Aorta (tissue), 5 donors: ENCODE measurements around the gene ASB3. TPM values are rescaled to one million over a fixed set of nuclear protein-coding genes. Genes with fewer than 3 reads are reported as not detected.
"Not testable (repeated sequence)": the region's sequence is repeated elsewhere in the genome, so short reads cannot be mapped to it uniquely, and the experiment has no call there.

Experiments
- ATAC-seq: fragments of 200-7000 bp; cut with Tn5 transposase; one replicate; pipeline ENCODE4 v1.9.1; 2022; ENCODE audit warnings: moderate library complexity; ENCODE audit not compliant: low FRiP score
- DNase-seq, 2 donors: peaks; one replicate each; pipeline ENCODE4 v3.0.0-alpha.2; 2020
- H3K27ac ChIP-seq, 2 donors: one replicate each; pipeline ENCODE4 v1.5.1; 2013; ENCODE audit warnings: low read length in 2 of 2, mild to moderate bottlenecking in 2 of 2, moderate library complexity in 2 of 2, control low read depth in 1 of 2, inconsistent platforms in 1 of 2, low read depth in 1 of 2
- H3K27me3 ChIP-seq, 2 donors: one replicate each; pipeline ENCODE4 v1.6.1; 2013; ENCODE audit warnings: control low read depth in 1 of 2, low read length in 1 of 2, mild to moderate bottlenecking in 1 of 2, moderate library complexity in 1 of 2; ENCODE audit not compliant: insufficient read depth in 2 of 2, control insufficient read depth in 1 of 2
- H3K36me3 ChIP-seq, 2 donors: one replicate each; pipeline ENCODE4 v1.6.1; 2013; ENCODE audit warnings: control low read depth in 1 of 2, low read length in 1 of 2, mild to moderate bottlenecking in 1 of 2; ENCODE audit not compliant: insufficient read depth in 2 of 2, control insufficient read depth in 1 of 2
- H3K4me1 ChIP-seq, 2 donors: one replicate each; pipeline ENCODE4 v1.6.1; 2013; ENCODE audit warnings: low read length in 2 of 2, control low read depth in 1 of 2, mild to moderate bottlenecking in 1 of 2, moderate library complexity in 1 of 2; ENCODE audit not compliant: insufficient read depth in 2 of 2, control insufficient read depth in 1 of 2
- H3K4me3 ChIP-seq, 2 donors: one replicate each; pipeline ENCODE4 v1.5.1; 2013; ENCODE audit warnings: low read length in 2 of 2, control low read depth in 1 of 2, mild to moderate bottlenecking in 1 of 2
- H3K9me3 ChIP-seq: one replicate; pipeline ENCODE4 v1.6.1; 2013; ENCODE audit warnings: mild to moderate bottlenecking, low read length; ENCODE audit not compliant: control insufficient read depth
- WGBS, 2 donors: extraction: QIAGEN DNeasy Blood & Tissue Kit; methylation state at CpG; one replicate each; pipeline ENCODE4 v1.1.7; 2013; 5-methylcytosine and 5-hydroxymethylcytosine counted together
- intact Hi-C, 2 donors: fragments of 100-400 bp; cut with DNase I; formaldehyde crosslinking; loops; one replicate each; pipeline versions ENCODE4 v1.14.2 to v1.15.0; 2022
- polyA plus RNA-seq, 2 donors: library from polyadenylated mRNA; stranded (reverse); fragments of 200-250 nt; gene quantifications; one replicate each; pipeline ENCODE4 v1.2.3, GENCODE V29; 2013
- total RNA-seq, 2 donors: library from RNA; stranded (reverse); fragmentation: NEBNext Ultra II Directional; extraction: Animal tissue kit (Norgen Biotek cat#: 25700); gene quantifications; one replicate each; pipeline ENCODE4 v1.2.1, GENCODE V29; 2021
- donor health status: healthy with polysubstance abuse.
- donor health status: Bipolar disorder and iron deficiency.
- donor health status: DM: no; HTN: no; CAD: no.
- donor health status: DM: no; HTN: no; CAD: no.
- donor health status: DM: yes; HTN: yes; CAD: no.

ASB3 gene
- total and polyA plus RNA-seq, 4 donors, result 3.6 to 26.7 (median 12.9) TPM

- H3K36me3 ChIP-seq, H3K4me1 ChIP-seq, H3K4me3 ChIP-seq, H3K27ac ChIP-seq, ATAC-seq, H3K27me3 ChIP-seq, intact Hi-C loops, DNase-seq, H3K9me3 ChIP-seq: not testable (repeated sequence)
- WGBS, 2 donors, result 90 to 96% methylated on average over 5 of the region's 5 CpGs
Observed at GRCh38 chr2:53667130-53667529, 119.6 kb downstream of the ASB3 start.

DNA sequence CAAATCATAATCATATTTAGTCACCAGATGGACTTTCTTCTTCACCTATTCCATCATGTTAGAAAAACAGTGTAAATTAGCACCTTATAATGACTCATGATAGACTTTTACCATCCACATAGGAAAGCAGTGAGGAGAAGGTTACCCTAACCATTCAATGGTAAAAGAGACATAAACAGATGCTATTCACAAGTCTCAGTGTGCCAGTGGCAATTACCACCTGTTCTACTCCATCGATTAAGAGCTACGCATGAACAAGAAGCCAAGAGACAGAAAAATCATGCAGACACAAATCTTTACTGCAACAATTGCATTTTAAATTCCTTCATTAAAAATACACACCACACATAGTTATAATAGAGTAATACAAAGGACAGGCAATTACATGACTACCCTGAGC lies 125.9 kb downstream of the ASB3 start:
- ATAC-seq (no peak), DNase-seq (no peak)
- WGBS, 2 donors, result 99% methylated on average over 2 of the region's 2 CpGs
- Histone ChIP-seq H3K9me3 (no peaks in the 10 kb centered on the region), H3K36me3 (peaks cover 0 to 3% of the 10 kb centered on the region in 2 donors), H3K27me3 (no peaks in the 10 kb centered on the region), H3K4me1 (no peaks in the 10 kb centered on the region), H3K27ac (no peak overlapping the region), H3K4me3 (no peak overlapping the region)
- intact Hi-C loops, result no loop called here

DNA sequence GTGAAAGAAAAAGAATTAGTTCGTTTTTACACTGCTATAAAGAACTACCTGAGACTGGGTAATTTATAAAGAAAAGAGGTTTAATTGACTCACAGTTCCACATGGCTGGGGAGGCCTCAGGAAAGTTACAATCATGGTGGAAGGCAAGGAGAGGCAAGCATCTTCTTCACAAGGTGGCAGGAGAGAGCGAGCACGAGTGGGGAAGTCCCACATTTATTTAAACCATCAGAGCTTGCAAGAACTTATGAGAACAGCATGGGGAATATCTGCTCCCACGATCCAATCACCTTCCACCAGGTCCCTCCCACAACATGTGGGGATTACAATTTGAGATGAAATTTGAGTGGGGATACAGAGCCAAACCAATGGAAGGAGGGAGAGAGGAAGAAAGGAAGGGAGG lies 128.3 kb downstream of the ASB3 start:
- DNase-seq, H3K9me3 ChIP-seq, ATAC-seq, H3K4me3 ChIP-seq, H3K27ac ChIP-seq, H3K36me3 ChIP-seq, H3K4me1 ChIP-seq, H3K27me3 ChIP-seq, intact Hi-C loops: not testable (repeated sequence)
- 80 to 85% methylated on average over 4 of the region's 4 CpGs for WGBS, 2 donors

DNA sequence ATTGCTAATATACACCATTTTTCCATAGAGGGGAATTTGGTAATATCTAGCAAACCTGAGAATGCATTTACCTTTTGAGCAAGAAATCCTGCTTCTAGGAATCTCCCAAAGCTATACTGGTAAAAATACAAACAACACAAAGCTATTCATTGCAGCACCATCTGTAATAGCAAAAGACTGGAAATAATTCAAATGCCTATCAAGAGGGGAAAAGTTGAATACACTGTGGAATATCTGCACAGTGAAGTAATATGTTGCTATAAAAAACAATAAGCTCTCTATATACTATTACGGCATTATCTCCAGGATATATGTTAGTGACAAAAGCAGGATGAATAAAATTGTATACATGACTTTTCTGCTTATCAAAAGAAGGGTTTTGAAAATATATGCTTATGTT lies 131.5 kb downstream of the ASB3 start:
- Histone ChIP-seq H3K27ac (no peak overlapping the region), H3K4me3 (no peak overlapping the region), H3K4me1 (no peaks in the 10 kb centered on the region), H3K36me3 (no peaks in the 10 kb centered on the region), H3K9me3 (no peaks in the 10 kb centered on the region), H3K27me3 (no peaks in the 10 kb centered on the region)
- 8% methylated on average over 1 of the region's 1 CpG for whole genome bisulfite sequencing, 2 donors
- ATAC-seq (no peak), DNase-seq (no peak)
- intact Hi-C loops, result no loop called here

- Histone ChIP-seq H3K9me3 (no peaks in the 10 kb centered on the region), H3K27me3 (no peaks in the 10 kb centered on the region), H3K27ac (no peak overlapping the region), H3K36me3 (no peaks in the 10 kb centered on the region), H3K4me1 (no peaks in the 10 kb centered on the region), H3K4me3 (no peak overlapping the region)
- intact Hi-C loops, result no loop called here
- ATAC-seq (no peak), DNase-seq (no peak)
Observed at GRCh38 chr2:53654396-53654795, 132.4 kb downstream of the ASB3 start.

DNA sequence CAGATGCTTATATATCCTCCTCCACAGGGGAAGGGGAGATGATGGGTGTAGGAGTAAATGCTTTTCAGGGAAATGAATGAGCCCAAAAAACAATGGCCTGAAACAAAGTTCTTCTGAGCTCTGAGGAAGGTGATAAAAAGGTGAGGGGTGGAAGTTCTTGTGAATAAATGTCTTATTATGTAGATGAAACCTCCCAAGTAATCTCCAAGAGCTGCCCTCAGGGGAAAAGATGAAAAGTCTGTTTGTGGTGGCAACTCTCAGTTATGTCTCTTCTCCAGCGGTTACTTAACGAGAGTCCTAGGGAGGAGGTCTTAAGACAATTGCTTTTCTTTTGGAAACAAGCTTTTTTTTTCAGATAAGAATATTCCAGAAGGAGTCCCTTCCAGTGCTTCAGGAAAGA lies 134.6 kb downstream of the ASB3 start:
- no peaks in the 10 kb centered on the region for H3K9me3 ChIP-seq
- DNase-seq, result no peak
- H3K27me3 ChIP-seq, result no peaks in the 10 kb centered on the region
- H3K27ac ChIP-seq, result no peak overlapping the region
- no peak overlapping the region for H3K4me3 ChIP-seq
- no peaks in the 10 kb centered on the region for H3K4me1 ChIP-seq
- ATAC-seq, result no peak
- WGBS, 2 donors, result 95 to 98% methylated on average over 2 of the region's 2 CpGs
- intact Hi-C loops, result no loop called here
- H3K36me3 ChIP-seq, result no peaks in the 10 kb centered on the region

GRCh38 chr2:53646788-53647187 lies 140.0 kb downstream of the ASB3 start:
- Histone ChIP-seq H3K4me3 (no peak overlapping the region), H3K4me1 (no peaks in the 10 kb centered on the region), H3K27me3 (no peaks in the 10 kb centered on the region), H3K36me3 (no peaks in the 10 kb centered on the region), H3K27ac (no peak overlapping the region), H3K9me3 (no peaks in the 10 kb centered on the region)
- intact Hi-C loops, result no loop called here
- ATAC-seq (no peak), DNase-seq (no peak)
- 96 to 98% methylated on average over 2 of the region's 2 CpGs for WGBS, 2 donors

GRCh38 chr2:53641290-53641689 lies 145.5 kb downstream of the ASB3 start:
- no peaks in the 10 kb centered on the region for H3K4me1 ChIP-seq
- no peaks in the 10 kb centered on the region for H3K9me3 ChIP-seq
- WGBS, 2 donors, result 88 to 90% methylated on average over 7 of the region's 7 CpGs
- H3K36me3 ChIP-seq, result no peaks in the 10 kb centered on the region
- no peak overlapping the region for H3K4me3 ChIP-seq
- no peak for ATAC-seq
- no peaks in the 10 kb centered on the region for H3K27me3 ChIP-seq
- no peak for DNase-seq
- no peak overlapping the region for H3K27ac ChIP-seq
- intact Hi-C loops, result no loop called here

- WGBS, 2 donors, result 93 to 95% methylated on average over 3 of the region's 3 CpGs
- intact Hi-C loops, result no loop called here
- H3K36me3 ChIP-seq, result no peaks in the 10 kb centered on the region
- no peak overlapping the region for H3K4me3 ChIP-seq
- DNase-seq, result no peak
- no peak for ATAC-seq
- H3K27ac ChIP-seq, result no peak overlapping the region
- H3K27me3 ChIP-seq, result no peaks in the 10 kb centered on the region
- H3K4me1 ChIP-seq, result no peaks in the 10 kb centered on the region
- H3K9me3 ChIP-seq, result no peaks in the 10 kb centered on the region
Observed at GRCh38 chr2:53640466-53640865, 146.3 kb downstream of the ASB3 start.
